SK-N-SH (cell line): ENCODE results near the gene MTA2. TPM values are rescaled to one million over a fixed set of nuclear protein-coding genes. Genes with fewer than 3 reads are reported as not detected.

Experiments used
- CTCF ChIA-PET: fragments of 300-600, 350-600 bp; formaldehyde crosslinking; extraction: SDS; loops from one replicate; lab custom pipeline; 2021; lab: Yijun Ruan, JAX
- POLR2A ChIA-PET: fragments of 350-600 bp; sonication (Branson Sonifier 250); formaldehyde crosslinking; extraction: SDS; loops from one replicate; lab custom pipeline; 2020; ENCODE audit warnings: antibody characterized with exemption, inconsistent platforms; lab: Yijun Ruan, JAX
- DNase-seq: peaks from one replicate; pipeline ENCODE4 v3.0.0; 2012
- H2AFZ ChIP-seq: fragments of 200-600 bp; sonication (generic); 2 replicates; pipeline ENCODE4 v1.8.1; 2016; ENCODE audit warnings: antibody characterized with exemption, mild to moderate bottlenecking, low read depth
- H3F3A ChIP-seq: fragments of 200-600 bp; sonication (generic); replicated peaks from 2 replicates; pipeline ENCODE3; 2016; ENCODE audit warnings: antibody characterized with exemption, mild to moderate bottlenecking; ENCODE audit not compliant: insufficient read depth
- H3K27ac ChIP-seq, 2 experiments: fragments of 200-500 bp in 1 of 2; fragments of 200-600 bp in 1 of 2; sonication (Bioruptor generic) in 1 of 2; sonication (generic), shearing (Covaris generic) in 1 of 2; 2 replicates each; pipeline versions ENCODE4 v1.5.1 to v1.6.1; 2014 to 2016; ENCODE audit warnings: low read depth in 2 of 2, inconsistent platforms in 1 of 2, low read length in 1 of 2, mild to moderate bottlenecking in 1 of 2, mixed read lengths in 1 of 2
- H3K27me3 ChIP-seq: fragments of 200-600 bp; sonication (generic), shearing (Covaris generic); 2 replicates; pipeline ENCODE4 v1.6.1; 2016; ENCODE audit warnings: mixed run types; ENCODE audit not compliant: insufficient read depth
- H3K36me3 ChIP-seq, 2 experiments: fragments of 200-500 bp in 1 of 2; fragments of 200-600 bp in 1 of 2; sonication (Bioruptor generic) in 1 of 2; sonication (generic) in 1 of 2; replicated peaks in 1 of 2; 2 replicates each; pipeline versions ENCODE3 to v1.5.1; 2014 to 2016; ENCODE audit warnings: low read length in 1 of 2, mild to moderate bottlenecking in 1 of 2; ENCODE audit not compliant: insufficient read depth in 2 of 2, control insufficient read depth in 1 of 2
- H3K4me1 ChIP-seq, 2 experiments: fragments of 200-500 bp in 1 of 2; fragments of 200-600 bp in 1 of 2; sonication (Bioruptor generic) in 1 of 2; sonication (generic), shearing (Covaris generic) in 1 of 2; 2 replicates each; pipeline versions ENCODE4 v1.5.1 to v1.6.1; 2014 to 2016; ENCODE audit warnings: low read depth in 1 of 2, low read length in 1 of 2, mixed run types in 1 of 2; ENCODE audit not compliant: insufficient read depth in 2 of 2, control insufficient read depth in 1 of 2
- H3K4me2 ChIP-seq: fragments of 200-600 bp; sonication (generic), shearing (Covaris generic); 2 replicates; pipeline ENCODE4 v1.6.1; 2017; ENCODE audit warnings: mixed run types
- H3K4me3 ChIP-seq, 2 experiments: fragments of 200-500 bp in 1 of 2; fragments of 200-600 bp in 1 of 2; sonication (Bioruptor generic) in 1 of 2; sonication (generic), shearing (Covaris generic) in 1 of 2; 2 replicates each; pipeline versions ENCODE4 v1.5.1 to v1.8.1; 2014 to 2016; ENCODE audit warnings: low read depth in 2 of 2, inconsistent platforms in 1 of 2, low read length in 1 of 2, mild to moderate bottlenecking in 1 of 2, mixed read lengths in 1 of 2, moderate library complexity in 1 of 2
- H3K79me2 ChIP-seq: fragments of 200-600 bp; sonication (generic); 2 replicates; pipeline ENCODE4 v1.8.1; 2017; ENCODE audit warnings: mild to moderate bottlenecking; ENCODE audit not compliant: insufficient read depth
- H3K9ac ChIP-seq: fragments of 200-600 bp; sonication (generic); 2 replicates; pipeline ENCODE4 v1.6.1; 2017; ENCODE audit warnings: mixed run types
- H3K9me2 ChIP-seq: fragments of 200-600 bp; sonication (generic); 2 replicates; pipeline ENCODE4 v1.6.1; 2017; ENCODE audit warnings: mixed run types
- H3K9me3 ChIP-seq: fragments of 200-600 bp; sonication (generic); 2 replicates; pipeline ENCODE4 v1.6.1; 2017; ENCODE audit warnings: mixed run types, mild to moderate bottlenecking, moderate library complexity
- H4K20me1 ChIP-seq: fragments of 200-600 bp; sonication (generic); 2 replicates; pipeline ENCODE4 v1.6.1; 2017; ENCODE audit warnings: mild to moderate bottlenecking, mixed run types; ENCODE audit not compliant: insufficient read depth
- CHD2 ChIP-seq: fragments of 150-350 bp; IDR thresholded peaks from 2 replicates; pipeline ENCODE4 v1.6.1; 2018; ENCODE audit warnings: low read length; ENCODE audit not compliant: partially characterized antibody
- ELF1 ChIP-seq: IDR thresholded peaks from 2 replicates; pipeline ENCODE4 v1.4.0; 2012
- FOSL2 ChIP-seq: IDR thresholded peaks from 2 replicates; pipeline ENCODE4 v1.4.0; 2012; ENCODE audit warnings: low read depth, mild to moderate bottlenecking, moderate library complexity, borderline replicate concordance
- FOXJ3 ChIP-seq: sonication (generic); formaldehyde crosslinking; IDR thresholded peaks from 2 replicates; pipeline ENCODE4 v1.5.1; 2020; ENCODE audit warnings: mild to moderate bottlenecking, missing genetic modification reagents
- FOXM1 ChIP-seq: IDR thresholded peaks from 2 replicates; pipeline ENCODE4 v1.4.0; 2012; ENCODE audit warnings: low read depth, mild to moderate bottlenecking
- GATA2 ChIP-seq: sonication (generic); formaldehyde crosslinking; IDR thresholded peaks from 2 replicates; pipeline ENCODE4 v1.5.0; 2020; ENCODE audit warnings: mild to moderate bottlenecking, missing genetic modification reagents
- RAD21 ChIP-seq: IDR thresholded peaks from 2 replicates; pipeline ENCODE4 v1.6.1; 2012; ENCODE audit warnings: mild to moderate bottlenecking, low read length
- RCOR1 ChIP-seq: fragments of 150-350 bp; IDR thresholded peaks from 2 replicates; pipeline ENCODE4 v1.6.1; 2017; ENCODE audit warnings: antibody characterized with exemption, low read length
- RFX5 ChIP-seq: IDR thresholded peaks from 2 replicates; pipeline ENCODE4 v1.6.1; 2012; ENCODE audit warnings: mild to moderate bottlenecking, improper control_type of control experiment, low read length
- RXRA ChIP-seq: IDR thresholded peaks from 2 replicates; pipeline ENCODE4 v1.4.0; 2012; ENCODE audit warnings: low read depth, mild to moderate bottlenecking, borderline replicate concordance
- TEAD4 ChIP-seq: IDR thresholded peaks from 2 replicates; pipeline ENCODE4 v1.4.0; 2012; ENCODE audit warnings: mild to moderate bottlenecking, borderline replicate concordance; ENCODE audit not compliant: insufficient read depth
- YY1 ChIP-seq: IDR thresholded peaks from 2 replicates; pipeline ENCODE4 v1.4.0; 2012; ENCODE audit warnings: low read depth, mild to moderate bottlenecking
- WGBS: methylation state at CpG from one replicate; pipeline ENCODE4 v1.1.6; 2017; ENCODE audit warnings: low lambda C conversion rate; 5-methylcytosine and 5-hydroxymethylcytosine counted together
- polyA plus RNA-seq, 3 experiments: library from polyadenylated mRNA; depleted of rRNA; stranded (reverse); fragments of >200 nt; gene quantifications; 2 replicates each; pipeline ENCODE4 v1.2.3, GENCODE V29; 2012

The MTA2 gene
- polyA plus RNA-seq, 1 of the 3 experiments (the other 2 are of a cell fraction) = 18.4 TPM

DNA sequence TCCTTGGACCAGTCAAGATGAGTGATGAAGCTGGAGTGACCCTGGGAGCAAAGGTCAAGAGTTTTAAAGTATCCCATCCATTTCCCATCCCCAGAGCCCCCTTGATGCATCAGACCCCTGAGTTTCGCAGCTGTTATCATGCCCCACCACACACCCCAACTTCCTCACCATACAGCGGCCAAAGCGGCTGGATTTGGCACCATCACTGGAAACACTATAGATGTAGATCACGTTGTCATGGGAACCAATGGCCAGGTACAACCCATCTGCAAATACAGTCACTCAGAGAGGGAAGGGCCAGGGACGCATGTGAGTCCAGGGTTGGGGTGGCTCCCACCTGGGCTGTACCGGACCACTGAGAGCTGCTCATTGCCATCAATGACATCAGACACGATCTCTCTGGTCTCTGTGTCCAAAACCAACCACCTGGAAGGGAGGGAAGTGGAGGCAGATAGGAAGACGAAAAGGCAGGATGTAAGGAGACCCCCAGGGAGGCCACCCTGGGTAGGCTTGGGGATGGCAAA is 2.2 kb upstream of the MTA2 start:
- POLR2A ChIA-PET = interaction anchor here (0.6 to 4.2 kb wide), 2 partner anchors 8 to 12 kb away, joined by 3 to 59 read pairs; partner anchors contain the start of genes EML3 and TUT1
- TF ChIP-seq TEAD4 = no peak
- no peak for TF ChIP-seq RXRA
- no peak for TF ChIP-seq ELF1
- no peak for TF ChIP-seq YY1
- no peak for TF ChIP-seq GATA2
- H3K9me2 ChIP-seq = no peaks in the 10 kb centered on the region
- CTCF ChIA-PET = interaction anchor here (1.9 kb wide), 1 partner anchor 8 kb away, joined by 18 read pairs; the partner anchor contains the start of gene EML3
- H3K9ac ChIP-seq = no peak overlapping the region
- H4K20me1 ChIP-seq = no peaks in the 10 kb centered on the region
- 99% methylated on average over 8 of the region's 8 CpGs for WGBS
- H2AFZ ChIP-seq = no peak overlapping the region
- no peak overlapping the region for H3K4me2 ChIP-seq
- H3F3A ChIP-seq = peaks cover 7% of the 10 kb centered on the region
- H3K79me2 ChIP-seq = peaks cover 27% of the 10 kb centered on the region
- no peaks in the 10 kb centered on the region for H3K9me3 ChIP-seq
- no peak overlapping the region for H3K27ac ChIP-seq
- H3K36me3 ChIP-seq = peaks cover 13 to 26% of the 10 kb centered on the region in 2 experiments
- no peak for DNase-seq
- peaks cover 9 to 18% of the 10 kb centered on the region in 2 experiments; a peak in 3 of 4 replicates for H3K4me1 ChIP-seq
- H3K4me3 ChIP-seq = no peak overlapping the region
- no peaks in the 10 kb centered on the region for H3K27me3 ChIP-seq

DNA sequence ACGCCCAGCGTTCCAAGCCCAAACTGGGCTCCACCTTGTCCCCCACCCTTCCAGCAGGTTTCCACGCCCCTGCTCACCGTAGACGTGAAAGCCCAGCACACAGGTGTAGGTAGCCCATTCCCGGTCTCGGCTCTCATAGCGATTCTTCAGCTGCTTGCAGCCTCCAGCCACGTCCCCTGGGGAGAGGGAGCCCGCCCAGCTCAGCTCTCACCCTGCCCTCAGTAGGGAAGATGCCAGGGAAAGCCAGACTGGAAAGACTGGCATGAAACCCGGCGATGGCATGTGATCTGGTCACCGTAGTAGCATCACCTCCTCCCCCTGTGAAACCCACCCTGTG is 1.4 kb upstream of the MTA2 start:
- Histone ChIP-seq H3K9ac (no peak overlapping the region), H3K27me3 (no peaks in the 10 kb centered on the region), H3K4me2 (no peak overlapping the region), H3K9me2 (no peaks in the 10 kb centered on the region), H3K27ac (no peak overlapping the region), H4K20me1 (no peaks in the 10 kb centered on the region), H2AFZ (no peak overlapping the region), H3K4me3 (no peak overlapping the region), H3K79me2 (peaks cover 35% of the 10 kb centered on the region), H3K36me3 (peaks cover 21 to 24% of the 10 kb centered on the region in 2 experiments), H3K4me1 (peaks cover 12 to 23% of the 10 kb centered on the region in 2 experiments; a peak in 3 of 4 replicates), H3K9me3 (no peaks in the 10 kb centered on the region), H3F3A (peaks cover 9% of the 10 kb centered on the region)
- ChIA-PET CTCF (interaction anchor here (1.9 kb wide), 1 partner anchor 9 kb away, joined by 18 read pairs; the partner anchor contains the start of gene EML3), POLR2A (interaction anchor here (4.2 kb wide), 1 partner anchor 12 kb away, joined by 59 read pairs; the partner anchor contains the start of gene TUT1)
- 97% methylated on average over 5 of the region's 13 CpGs for WGBS
- TF ChIP-seq YY1 (no peak), FOXM1 (no peak), RCOR1 (no peak), FOXJ3 (CRISPR knock-in tag) (no peak), FOSL2 (no peak), RAD21 (no peak), TEAD4 (no peak), CHD2 (no peak), RFX5 (no peak)
- no peak for DNase-seq
